Ammon's horn (tissue), 1 donor: Measurements from ENCODE around the gene NCOA6.
"Not testable (repeated sequence)": the region's sequence is repeated elsewhere in the genome, so short reads cannot be mapped to it uniquely, and the experiment has no call there.

Source experiments
- DNase-seq: peaks from one replicate; pipeline ENCODE4 v3.0.0-alpha.2; 2016; ENCODE audit warnings: low spot score

NCOA6 gene

GRCh38 chr20:34719242-34720017, 106.0 kb downstream of the NCOA6 start:
- not testable (repeated sequence) for DNase-seq

DNA sequence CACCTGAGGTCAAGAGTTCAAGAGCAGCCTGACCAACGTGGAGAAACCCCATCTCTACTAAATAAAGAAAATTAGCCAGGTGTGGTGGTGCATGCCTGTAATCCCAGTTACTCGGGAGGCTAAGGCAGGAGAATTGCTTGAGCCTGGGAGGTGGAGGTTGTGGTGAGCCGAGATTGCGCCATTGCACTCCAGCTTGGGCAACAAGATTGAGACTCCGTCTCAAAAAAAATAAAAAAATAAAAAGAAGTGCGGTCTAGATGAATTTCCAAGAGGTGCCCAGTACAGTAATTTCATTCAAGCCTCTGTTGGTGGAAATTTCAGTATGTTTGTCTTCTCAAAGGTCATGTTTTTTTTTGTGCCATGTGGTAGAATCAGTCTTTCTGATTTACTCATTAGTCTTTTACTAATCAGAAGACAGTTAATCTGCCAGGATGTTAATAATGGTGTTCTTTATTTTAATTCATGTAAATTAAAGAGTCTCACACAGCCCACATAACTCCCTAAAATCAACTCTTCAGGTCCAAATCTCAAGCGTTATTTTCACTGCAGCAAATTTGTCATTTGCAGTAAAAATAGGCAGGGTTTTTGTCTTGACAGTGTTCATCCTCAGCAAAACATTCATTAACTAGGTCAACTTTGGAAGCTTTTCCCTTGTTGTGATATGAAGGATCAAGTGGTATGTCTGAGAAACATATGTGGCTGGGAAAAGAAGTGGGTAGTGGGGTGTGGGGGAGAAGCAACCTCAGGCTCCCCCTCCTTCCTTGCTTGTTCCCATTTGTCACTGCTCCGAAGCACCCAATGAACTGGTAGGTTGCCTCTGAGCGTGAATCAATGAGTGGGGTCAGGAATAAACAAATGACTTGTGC, 108.0 kb downstream of the NCOA6 start:
- no peak for DNase-seq

DNA sequence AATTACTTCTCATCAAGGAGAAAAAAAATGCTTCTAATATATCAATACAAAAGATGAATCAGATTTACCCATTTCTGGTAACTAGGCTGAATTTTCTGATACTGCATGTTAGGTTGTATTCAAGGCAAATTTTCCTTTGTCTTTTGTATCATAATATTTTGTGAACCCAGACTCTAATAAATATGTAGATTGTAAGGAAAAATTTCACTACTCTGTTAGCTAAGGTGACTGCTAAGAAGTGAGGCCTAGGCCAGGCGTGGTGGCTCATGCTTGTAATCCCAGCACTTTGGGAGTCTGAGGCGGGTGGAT, 108.6 kb downstream of the NCOA6 start:
- no peak for DNase-seq

- no peak for DNase-seq
These were observed 110.1 kb downstream of the NCOA6 start for GRCh38 chr20:34715384-34715783.

DNA sequence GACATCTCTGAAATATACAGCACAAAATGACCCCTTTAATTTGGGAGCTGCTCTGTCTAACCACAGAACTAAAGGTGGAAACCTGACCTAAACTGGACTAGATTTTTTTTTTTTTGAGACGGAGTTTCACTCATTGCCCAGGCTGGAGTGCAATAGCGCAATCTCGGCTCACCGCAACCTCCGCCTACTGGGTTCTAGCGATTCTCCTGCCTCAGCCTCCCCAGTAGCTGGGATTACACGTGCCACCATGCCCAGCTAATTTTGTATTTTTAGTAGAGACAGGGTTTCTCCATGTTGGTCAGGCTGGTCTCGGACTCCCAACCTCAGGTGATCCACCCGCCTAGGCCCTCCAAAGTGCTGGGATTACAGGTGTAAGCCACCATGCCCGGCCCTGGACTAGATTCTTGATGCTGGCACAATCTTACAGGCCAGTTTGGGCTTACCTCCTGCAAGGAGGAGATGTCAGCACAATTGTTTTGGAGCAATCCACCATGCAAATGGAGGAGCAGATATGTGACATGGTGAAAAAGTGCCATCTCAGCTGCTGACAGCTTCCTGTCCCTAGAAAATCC, 111.4 kb downstream of the NCOA6 start:
- not testable (repeated sequence) for DNase-seq

- no peak for DNase-seq
These were observed 112.1 kb downstream of the NCOA6 start for GRCh38 chr20:34713194-34713943.

GRCh38 chr20:34712525-34713192, 112.8 kb downstream of the NCOA6 start:
- DNase-seq, result no peak

DNA sequence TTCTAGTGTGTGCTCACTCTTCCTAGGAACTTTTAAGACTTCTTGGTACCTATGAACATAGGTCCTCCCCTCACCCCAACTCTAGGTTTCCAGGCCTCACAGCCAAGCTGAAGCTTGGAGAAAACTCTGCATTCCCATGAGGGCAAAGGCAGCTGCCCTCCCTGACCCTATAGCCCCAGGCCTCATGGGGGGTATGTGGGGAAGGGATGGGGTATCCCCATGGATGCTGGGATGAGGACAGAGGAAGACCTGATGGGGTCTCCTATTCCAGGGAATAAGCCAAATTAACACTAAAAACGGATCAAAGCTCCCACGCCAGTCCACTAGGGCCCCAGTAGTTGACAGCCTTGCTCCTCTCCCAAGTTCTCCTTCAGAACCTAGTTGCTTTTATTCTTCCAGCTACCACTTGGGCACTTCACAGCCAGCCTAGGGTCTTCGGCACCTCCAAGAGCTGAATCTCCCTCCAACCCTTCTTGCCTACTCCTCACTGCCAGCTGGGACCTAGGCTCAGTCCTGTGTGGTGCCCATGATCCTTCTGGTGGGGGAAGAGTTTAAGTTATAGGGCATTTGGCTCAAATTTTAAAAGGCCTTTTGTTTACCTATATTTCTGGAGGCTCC, 113.5 kb downstream of the NCOA6 start:
- DNase-seq, result no peak

DNA sequence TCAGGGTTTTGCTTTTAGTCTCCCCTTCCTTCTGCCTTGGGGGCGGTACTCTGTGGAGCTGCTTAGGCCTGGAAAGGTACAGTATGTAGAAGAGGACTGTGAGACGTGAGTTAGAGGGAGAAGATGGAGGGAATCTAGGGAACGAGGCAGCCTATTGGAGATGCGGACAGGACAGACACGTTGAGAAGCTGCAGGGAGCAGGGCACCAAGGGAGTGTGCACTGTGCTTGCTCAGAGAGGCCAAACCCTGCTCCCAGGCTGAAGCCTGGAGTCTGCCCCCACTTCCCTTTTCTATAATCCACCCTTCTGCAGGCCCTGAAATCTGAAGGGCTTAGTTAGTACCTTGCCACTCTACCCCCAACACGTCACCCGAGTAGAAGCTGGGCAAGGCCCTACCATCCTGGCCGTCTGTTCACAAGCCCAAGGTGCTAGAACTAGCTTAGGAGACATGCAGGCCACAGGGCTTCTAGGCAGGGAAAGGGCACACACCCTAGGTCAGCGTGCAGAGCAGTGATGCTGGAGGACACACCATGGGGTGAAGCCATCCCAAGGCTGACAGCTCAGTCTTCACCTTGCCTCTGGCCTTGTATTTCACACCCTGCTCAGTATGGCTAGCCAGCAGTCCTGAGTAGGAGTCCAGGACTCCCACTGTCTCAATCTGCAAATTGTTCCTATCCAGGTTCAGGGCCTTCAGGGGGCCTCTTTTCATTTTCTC, 114.4 kb downstream of the NCOA6 start:
- DNase-seq, result no peak

DNA sequence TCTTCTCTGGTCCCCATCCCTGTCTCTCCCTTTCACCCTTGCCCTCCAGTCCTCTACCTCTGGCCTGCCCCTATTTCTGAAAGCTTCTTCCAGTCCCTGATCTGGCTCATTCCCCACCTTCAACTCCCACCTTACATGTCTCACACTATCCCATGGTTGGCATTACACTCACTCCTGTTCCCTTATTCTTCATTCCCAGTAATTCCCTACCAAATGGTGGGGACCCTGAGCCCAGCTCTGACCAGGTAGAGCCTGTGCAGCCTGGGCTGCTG, 114.9 kb downstream of the NCOA6 start:
- DNase-seq, result no peak

GRCh38 chr20:34709831-34710567, 115.5 kb downstream of the NCOA6 start:
- DNase-seq, result peak; percentile 77

GRCh38 chr20:34709044-34709830, 116.2 kb downstream of the NCOA6 start:
- peak; percentile 83 for DNase-seq

DNA sequence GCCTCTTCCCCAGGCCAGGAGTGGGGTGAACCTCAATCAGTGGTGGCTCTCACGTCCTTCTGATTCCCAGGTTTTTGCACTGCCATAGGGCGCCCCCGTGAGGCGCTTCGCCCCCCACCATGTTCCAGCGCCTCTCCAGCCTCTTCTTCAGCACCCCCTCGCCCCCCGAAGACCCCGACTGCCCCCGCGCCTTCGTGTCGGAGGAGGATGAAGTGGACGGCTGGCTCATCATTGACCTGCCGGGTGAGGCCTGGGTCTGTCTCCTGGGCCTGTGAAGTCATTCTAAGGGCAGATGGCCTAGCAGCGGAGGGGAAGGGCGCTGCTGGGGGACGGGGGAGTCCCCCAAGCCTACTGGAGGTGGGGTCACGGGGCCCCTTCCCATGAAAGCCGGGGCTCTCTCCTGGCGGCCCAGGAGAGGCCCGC, 116.8 kb downstream of the NCOA6 start:
- peak; percentile 59 for DNase-seq

GRCh38 chr20:34706912-34707784, 118.3 kb downstream of the NCOA6 start:
- DNase-seq, result no peak

DNA sequence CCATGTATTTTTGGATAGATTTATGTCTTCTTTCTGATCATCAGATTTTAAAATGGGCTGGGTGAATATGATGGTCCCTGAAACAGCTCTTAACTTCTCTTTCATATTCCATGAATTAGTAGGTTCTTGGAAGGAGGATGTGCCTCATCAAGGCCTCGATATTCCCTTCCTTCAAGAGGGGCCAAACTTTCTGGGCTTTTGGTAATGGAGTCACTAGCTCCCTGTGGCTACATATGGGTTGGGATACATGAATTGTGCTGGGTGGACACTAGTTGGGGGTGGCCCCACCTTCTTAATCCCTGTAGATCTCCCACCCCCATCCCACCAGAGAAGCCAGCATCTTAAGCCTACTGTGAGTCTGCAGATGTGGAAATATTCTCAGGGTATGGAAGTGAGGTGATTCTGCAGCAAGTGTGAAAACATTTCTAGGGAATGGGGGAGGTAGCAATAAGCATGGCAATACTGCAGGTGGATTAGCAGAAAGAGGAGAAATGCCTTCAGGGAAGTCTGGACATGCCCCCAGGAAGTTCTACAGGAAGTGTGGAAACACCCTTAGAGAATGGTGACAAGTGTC, 119.1 kb downstream of the NCOA6 start:
- no peak for DNase-seq

- DNase-seq, result no peak
These were observed 119.8 kb downstream of the NCOA6 start for GRCh38 chr20:34705397-34706301.

GRCh38 chr20:34705008-34705396, 120.4 kb downstream of the NCOA6 start:
- DNase-seq, result no peak
